ENCODE results near the gene OR4F15.

GRCh38 chr15:101813803-101814534 is 2.0 kb downstream of the OR4F15 start:
- TF ChIP-seq CTCF (IDR thresholded peaks at IDR 0.05) (no peak), POLR2A (IDR thresholded peaks at IDR 0.05) (no peak)

All from right lobe of liver (tissue), 4 donors.